Neural cell (in vitro differentiated cells): ENCODE data around the gene PDE11A. TPM values are rescaled to one million over a fixed set of nuclear protein-coding genes. Genes with fewer than 3 reads are reported as not detected.

ENCODE experiments used
- H2AFZ ChIP-seq: fragments of 200-600, 300-800 bp; sonication (generic), shearing (Covaris generic); 2 replicates; pipeline ENCODE4 v1.6.0; 2014; ENCODE audit warnings: low read depth, mild to moderate bottlenecking, antibody characterized with exemption, low read length, moderate library complexity
- H3F3A ChIP-seq: fragments of 200-600 bp; shearing (Covaris generic); 2 replicates; pipeline ENCODE4 v1.6.1; 2016; ENCODE audit warnings: mild to moderate bottlenecking, moderate library complexity, mixed read lengths, antibody characterized with exemption, low read length; ENCODE audit not compliant: insufficient read depth, poor library complexity, severe bottlenecking
- H3K27ac ChIP-seq: fragments of 200-600, 300-800 bp; sonication (generic), shearing (Covaris generic); 2 replicates; pipeline ENCODE4 v1.5.1; 2014; ENCODE audit warnings: mild to moderate bottlenecking, low read length, moderate library complexity
- H3K27me3 ChIP-seq: fragments of 300-800, 200-600 bp; sonication (generic), shearing (Covaris generic); 2 replicates; pipeline ENCODE4 v1.6.0; 2014; ENCODE audit warnings: mild to moderate bottlenecking, low read depth, low read length, moderate library complexity; ENCODE audit not compliant: insufficient read depth
- H3K36me3 ChIP-seq: fragments of 300-800, 200-600 bp; sonication (generic), shearing (Covaris generic); 2 replicates; pipeline ENCODE4 v1.5.1; 2014; ENCODE audit warnings: mild to moderate bottlenecking, antibody characterized with exemption, low read length, moderate library complexity; ENCODE audit not compliant: insufficient read depth
- H3K4me2 ChIP-seq: fragments of 300-800, 200-600 bp; sonication (generic), shearing (Covaris generic); 2 replicates; pipeline ENCODE4 v1.6.0; 2014; ENCODE audit warnings: mild to moderate bottlenecking, low read length
- H3K4me3 ChIP-seq: fragments of 300-800, 200-600 bp; sonication (generic), shearing (Covaris generic); 2 replicates; pipeline ENCODE4 v1.5.1; 2014; ENCODE audit warnings: mild to moderate bottlenecking, low read length, moderate library complexity
- H3K79me2 ChIP-seq: fragments of 200-600 bp; shearing (Covaris generic); replicated peaks from 2 replicates; pipeline ENCODE4 v1.6.0; 2014; ENCODE audit warnings: mild to moderate bottlenecking, low read length, moderate library complexity; ENCODE audit not compliant: insufficient read depth
- H3K9ac ChIP-seq: fragments of 300-800, 200-600 bp; sonication (generic), shearing (Covaris generic); 2 replicates; pipeline ENCODE4 v1.6.1; 2016; ENCODE audit warnings: mild to moderate bottlenecking, low read length, mixed read lengths
- H3K9me2 ChIP-seq: fragments of 200-600 bp; shearing (Covaris generic); 2 replicates; pipeline ENCODE4 v1.6.1; 2016; ENCODE audit warnings: mild to moderate bottlenecking, low read length, mixed read lengths; ENCODE audit not compliant: insufficient read depth
- H3K9me3 ChIP-seq: fragments of 200-600, 300-800 bp; sonication (generic), shearing (Covaris generic); 2 replicates; pipeline ENCODE4 v1.6.1; 2016; ENCODE audit warnings: mild to moderate bottlenecking, mixed run types, low read length, moderate library complexity, mixed read lengths
- H4K20me1 ChIP-seq: fragments of 200-600 bp; shearing (Covaris generic); 2 replicates; pipeline ENCODE4 v1.6.1; 2016; ENCODE audit warnings: mild to moderate bottlenecking, mixed run types; ENCODE audit not compliant: insufficient read depth
- EP300 ChIP-seq: fragments of 450-650 bp; conservative IDR thresholded peaks from 2 replicates; pipeline ENCODE4 v1.6.1; 2014; ENCODE audit warnings: antibody characterized with exemption, mild to moderate bottlenecking, moderate library complexity; ENCODE audit not compliant: poor library complexity, severe bottlenecking
- EZH2 ChIP-seq: fragments of 200-600, 300-800 bp; shearing (Covaris generic), sonication (generic); IDR thresholded peaks from 2 replicates; pipeline ENCODE4 v1.6.1; 2014; ENCODE audit warnings: antibody characterized with exemption, low read length, borderline replicate concordance, mild to moderate bottlenecking; ENCODE audit not compliant: insufficient read depth, poor library complexity, severe bottlenecking
- MXI1 ChIP-seq: fragments of 450-650 bp; conservative IDR thresholded peaks from 2 replicates; pipeline ENCODE4 v1.6.1; 2014; ENCODE audit warnings: antibody characterized with exemption, mild to moderate bottlenecking; ENCODE audit not compliant: poor library complexity, severe bottlenecking
- POLR2AphosphoS5 ChIP-seq: IDR thresholded peaks from 2 replicates; pipeline ENCODE4 v1.6.1; 2012
- SMC3 ChIP-seq: fragments of 450-650 bp; conservative IDR thresholded peaks from 2 replicates; pipeline ENCODE4 v1.6.1; 2014; ENCODE audit warnings: antibody characterized with exemption, mild to moderate bottlenecking, moderate library complexity; ENCODE audit not compliant: poor library complexity
- TAF1 ChIP-seq: IDR thresholded peaks from 2 replicates; pipeline ENCODE4 v1.6.1; 2012; ENCODE audit warnings: low read depth
- polyA plus RNA-seq: library from polyadenylated mRNA; depleted of rRNA; stranded (reverse); fragments of >200 nt; gene quantifications from 2 replicates; pipeline ENCODE4 v1.2.3, GENCODE V29; 2014
- TF ChIP-seq, protein P1 (sequence below): IDR thresholded peaks from 2 replicates; pipeline ENCODE4 v1.6.1; 2012; ENCODE audit warnings: borderline replicate concordance

PDE11A gene
- polyA plus RNA-seq, 1 donor from 2014 or later: 0.89 TPM

DNA sequence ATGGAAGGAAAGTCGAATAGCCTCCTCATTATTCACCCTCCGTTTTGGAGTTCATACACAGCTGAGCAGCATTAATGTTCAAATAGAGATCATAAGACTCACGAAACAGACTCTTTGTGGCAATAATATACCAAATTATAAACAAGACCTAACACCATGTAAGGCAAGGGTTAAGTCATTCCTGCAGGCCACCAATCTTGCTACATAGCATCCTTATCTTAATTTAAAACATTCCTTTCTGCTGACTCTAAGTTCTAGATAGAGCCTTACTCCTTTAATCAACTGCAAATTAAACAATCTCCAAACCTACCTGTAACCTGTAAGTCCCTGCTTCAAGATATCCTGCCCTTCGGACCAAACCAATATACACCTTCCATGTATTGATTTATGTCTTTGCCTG, 178.0 kb downstream of the PDE11A start:
- Histone ChIP-seq H3K27me3 (no peaks in the 10 kb centered on the region), H3K9ac (no peak overlapping the region), H3K36me3 (no peaks in the 10 kb centered on the region), H2AFZ (no peak overlapping the region), H3K4me3 (no peak overlapping the region), H3K27ac (no peak overlapping the region), H3K79me2 (no peaks in the 10 kb centered on the region), H3K4me2 (no peak overlapping the region), H3K9me2 (no peaks in the 10 kb centered on the region), H3K9me3 (no peaks in the 10 kb centered on the region), H4K20me1 (no peaks in the 10 kb centered on the region), H3F3A (no peaks in the 10 kb centered on the region)
- TF ChIP-seq, protein P1, sequence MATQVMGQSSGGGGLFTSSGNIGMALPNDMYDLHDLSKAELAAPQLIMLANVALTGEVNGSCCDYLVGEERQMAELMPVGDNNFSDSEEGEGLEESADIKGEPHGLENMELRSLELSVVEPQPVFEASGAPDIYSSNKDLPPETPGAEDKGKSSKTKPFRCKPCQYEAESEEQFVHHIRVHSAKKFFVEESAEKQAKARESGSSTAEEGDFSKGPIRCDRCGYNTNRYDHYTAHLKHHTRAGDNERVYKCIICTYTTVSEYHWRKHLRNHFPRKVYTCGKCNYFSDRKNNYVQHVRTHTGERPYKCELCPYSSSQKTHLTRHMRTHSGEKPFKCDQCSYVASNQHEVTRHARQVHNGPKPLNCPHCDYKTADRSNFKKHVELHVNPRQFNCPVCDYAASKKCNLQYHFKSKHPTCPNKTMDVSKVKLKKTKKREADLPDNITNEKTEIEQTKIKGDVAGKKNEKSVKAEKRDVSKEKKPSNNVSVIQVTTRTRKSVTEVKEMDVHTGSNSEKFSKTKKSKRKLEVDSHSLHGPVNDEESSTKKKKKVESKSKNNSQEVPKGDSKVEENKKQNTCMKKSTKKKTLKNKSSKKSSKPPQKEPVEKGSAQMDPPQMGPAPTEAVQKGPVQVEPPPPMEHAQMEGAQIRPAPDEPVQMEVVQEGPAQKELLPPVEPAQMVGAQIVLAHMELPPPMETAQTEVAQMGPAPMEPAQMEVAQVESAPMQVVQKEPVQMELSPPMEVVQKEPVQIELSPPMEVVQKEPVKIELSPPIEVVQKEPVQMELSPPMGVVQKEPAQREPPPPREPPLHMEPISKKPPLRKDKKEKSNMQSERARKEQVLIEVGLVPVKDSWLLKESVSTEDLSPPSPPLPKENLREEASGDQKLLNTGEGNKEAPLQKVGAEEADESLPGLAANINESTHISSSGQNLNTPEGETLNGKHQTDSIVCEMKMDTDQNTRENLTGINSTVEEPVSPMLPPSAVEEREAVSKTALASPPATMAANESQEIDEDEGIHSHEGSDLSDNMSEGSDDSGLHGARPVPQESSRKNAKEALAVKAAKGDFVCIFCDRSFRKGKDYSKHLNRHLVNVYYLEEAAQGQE: no peak
- no peak for TF ChIP-seq EZH2
- no peak for TF ChIP-seq EP300

DNA sequence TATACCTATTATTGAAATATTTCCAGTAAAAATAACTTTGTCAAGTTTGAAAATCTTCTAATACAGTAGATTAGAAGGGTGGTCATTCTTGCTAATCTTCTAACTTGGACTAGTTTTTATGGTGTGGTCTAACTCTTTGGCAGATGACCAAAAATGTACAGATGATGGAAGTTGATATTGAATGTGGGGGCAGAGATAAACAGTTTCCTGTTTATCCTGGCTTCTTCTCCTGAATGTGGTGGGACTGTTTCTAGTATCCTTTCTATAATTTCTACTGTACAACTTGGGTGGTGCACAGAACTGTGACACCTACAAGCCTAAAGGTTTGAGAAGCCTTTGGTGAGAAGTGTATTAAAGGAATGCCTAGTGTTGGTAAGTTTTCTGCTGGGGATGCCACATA, 178.7 kb downstream of the PDE11A start:
- Histone ChIP-seq H3F3A (no peaks in the 10 kb centered on the region), H2AFZ (no peak overlapping the region), H3K9me3 (no peaks in the 10 kb centered on the region), H4K20me1 (no peaks in the 10 kb centered on the region), H3K27ac (no peak overlapping the region), H3K4me3 (no peak overlapping the region), H3K9me2 (no peaks in the 10 kb centered on the region), H3K79me2 (no peaks in the 10 kb centered on the region), H3K9ac (no peak overlapping the region), H3K27me3 (no peaks in the 10 kb centered on the region), H3K36me3 (no peaks in the 10 kb centered on the region), H3K4me2 (no peak overlapping the region)
- TF ChIP-seq POLR2AphosphoS5 (no peak), MXI1 (no peak), EZH2 (no peak), TAF1 (no peak), EP300 (no peak), SMC3 (no peak)

DNA sequence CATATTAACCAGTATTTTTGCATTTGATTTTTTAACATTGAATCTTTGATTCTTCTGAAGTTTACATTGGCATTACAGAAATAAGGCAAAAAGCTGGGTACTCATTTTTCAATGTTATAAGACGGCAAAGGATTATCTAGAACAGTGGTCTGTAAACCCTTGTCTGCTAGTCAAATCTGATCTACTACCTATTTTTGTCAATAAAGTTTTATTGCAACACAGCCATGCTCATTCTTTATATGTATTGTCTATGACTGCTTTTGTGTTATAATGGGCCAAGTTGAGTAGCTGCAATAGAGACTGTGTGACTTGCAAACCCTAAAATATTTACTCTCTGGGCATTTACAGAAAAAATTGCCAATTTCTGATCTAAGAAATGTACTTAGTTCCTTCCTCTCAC, 181.0 kb downstream of the PDE11A start:
- Histone ChIP-seq H3K9me2 (no peaks in the 10 kb centered on the region), H3K9me3 (no peaks in the 10 kb centered on the region)

More for the DNA sequence above, 181.0 kb downstream of the PDE11A start:
- H3K27ac ChIP-seq: no peak overlapping the region
- H3K27me3 ChIP-seq: no peaks in the 10 kb centered on the region
- H3K36me3 ChIP-seq: no peaks in the 10 kb centered on the region
- H3K9ac ChIP-seq: no peak overlapping the region
- no peaks in the 10 kb centered on the region for H3K79me2 ChIP-seq
- no peak for TF ChIP-seq POLR2AphosphoS5
- no peak for TF ChIP-seq EP300
- TF ChIP-seq SMC3: no peak
- TF ChIP-seq EZH2: no peak
- H4K20me1 ChIP-seq: no peaks in the 10 kb centered on the region
- H3F3A ChIP-seq: no peaks in the 10 kb centered on the region
- no peak overlapping the region for H3K4me3 ChIP-seq
- H3K4me2 ChIP-seq: no peak overlapping the region
- no peak overlapping the region for H2AFZ ChIP-seq
